GM19438 (cell line): ENCODE data around the gene AMBN.
A peak's percentile ranks its signal among the peaks of the same experiment; 100 is the strongest.

Experiments used
- ATAC-seq: cut with Tn5 transposase; IDR thresholded peaks from one replicate; pipeline ENCODE4 v1.9.1; 2021; ENCODE audit warnings: low read depth; ENCODE audit not compliant: unreplicated experiment

AMBN gene, protein sequence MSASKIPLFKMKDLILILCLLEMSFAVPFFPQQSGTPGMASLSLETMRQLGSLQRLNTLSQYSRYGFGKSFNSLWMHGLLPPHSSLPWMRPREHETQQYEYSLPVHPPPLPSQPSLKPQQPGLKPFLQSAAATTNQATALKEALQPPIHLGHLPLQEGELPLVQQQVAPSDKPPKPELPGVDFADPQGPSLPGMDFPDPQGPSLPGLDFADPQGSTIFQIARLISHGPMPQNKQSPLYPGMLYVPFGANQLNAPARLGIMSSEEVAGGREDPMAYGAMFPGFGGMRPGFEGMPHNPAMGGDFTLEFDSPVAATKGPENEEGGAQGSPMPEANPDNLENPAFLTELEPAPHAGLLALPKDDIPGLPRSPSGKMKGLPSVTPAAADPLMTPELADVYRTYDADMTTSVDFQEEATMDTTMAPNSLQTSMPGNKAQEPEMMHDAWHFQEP

DNA sequence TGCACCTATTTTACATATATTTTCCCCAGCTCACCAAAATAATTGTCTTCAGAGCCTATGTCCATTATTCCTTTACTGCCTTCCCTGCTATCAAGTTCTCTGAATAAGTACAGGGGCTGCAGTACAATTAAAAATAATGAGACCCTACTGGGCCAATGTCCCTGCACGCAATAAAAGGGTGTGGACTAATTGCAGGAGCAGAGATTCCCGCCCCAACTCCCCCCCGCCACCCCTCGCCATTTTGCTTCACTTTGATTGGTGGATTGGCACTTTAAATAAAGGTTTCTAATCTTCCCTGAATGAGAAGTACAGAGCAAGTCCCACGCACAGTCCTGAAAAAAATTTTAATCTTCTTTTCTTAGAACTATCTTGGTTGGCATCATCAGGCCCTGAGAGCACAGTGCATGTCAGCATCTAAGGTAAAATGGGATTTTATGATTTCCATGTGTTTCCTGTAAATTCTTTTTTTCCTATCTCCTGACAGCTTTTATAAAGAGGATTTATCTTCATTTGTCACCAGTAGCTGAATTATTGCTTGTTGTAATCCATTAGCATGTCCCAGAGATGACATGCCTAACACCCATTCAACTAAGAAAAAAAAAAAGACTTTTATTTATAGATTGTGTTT, at the start of gene AMBN:
TSS of gene AMBN (plus strand) at position 302 of the 628 bp plus-strand sequence. CDS start at position 405, 103 bp downstream.
- no peak for ATAC-seq

DNA sequence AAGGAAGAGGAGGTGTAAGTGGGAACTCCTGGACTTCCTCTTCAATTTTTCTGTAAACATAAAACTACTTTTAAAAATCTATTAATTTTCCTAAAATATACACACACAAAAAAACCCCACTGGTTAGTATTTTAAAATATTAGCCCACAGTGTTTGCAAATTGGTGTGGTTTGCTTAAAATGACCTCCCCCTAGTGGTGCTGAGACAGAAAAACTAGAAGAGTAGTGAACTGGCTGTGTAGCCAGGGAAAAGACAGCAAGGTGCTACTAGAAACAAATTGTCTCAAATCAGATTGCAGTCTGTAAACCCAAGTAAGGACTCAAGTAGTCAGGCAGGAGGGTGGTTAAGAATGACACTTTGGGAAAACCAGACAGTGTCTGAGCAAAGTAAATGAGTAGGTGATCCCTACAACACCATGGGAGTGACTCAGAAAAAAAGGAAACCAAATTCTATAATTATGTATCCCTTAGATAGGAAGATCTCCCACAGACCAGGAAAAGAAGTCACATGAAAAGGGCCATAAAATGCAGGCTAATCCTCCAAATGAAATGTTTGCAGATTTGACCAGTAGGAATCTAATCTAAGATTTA, 47.7 kb upstream of the AMBN start:
- ATAC-seq = peak; percentile 57

- no peak for ATAC-seq
Measured at GRCh38 chr4:70556856-70557255, 35.2 kb upstream of the AMBN start.

DNA sequence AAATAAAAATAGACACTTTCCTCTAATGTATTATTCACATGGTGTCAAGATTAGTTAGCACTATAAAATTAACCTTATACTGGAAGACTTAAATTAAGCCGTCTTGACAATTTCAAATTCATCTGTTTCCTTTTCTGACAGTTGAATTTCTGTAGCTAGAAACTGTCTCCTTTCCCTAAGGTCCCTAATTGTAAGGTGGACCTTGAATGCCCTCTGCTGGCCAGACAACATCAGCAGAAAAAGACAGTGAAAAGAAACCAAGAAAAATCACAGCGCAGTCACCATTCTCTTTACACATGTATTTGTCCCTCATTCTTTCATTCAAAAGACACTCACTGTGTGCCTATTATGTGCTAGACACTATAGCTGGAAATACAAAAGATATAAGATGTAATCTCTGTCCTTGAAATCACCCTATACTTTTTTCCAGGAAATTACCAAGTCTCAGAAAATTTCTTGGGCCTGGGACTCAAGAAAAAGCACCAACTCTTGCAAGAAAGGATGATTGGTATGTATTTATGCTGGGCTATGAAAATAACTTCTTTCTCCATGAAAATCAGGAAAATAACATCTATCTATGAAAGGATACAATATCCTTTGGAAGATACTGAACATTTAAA, 32.7 kb upstream of the AMBN start:
- ATAC-seq = no peak

- no peak for ATAC-seq
Measured at GRCh38 chr4:70559924-70560323, 32.1 kb upstream of the AMBN start.

- ATAC-seq = no peak
Measured at GRCh38 chr4:70564033-70564432, 28.0 kb upstream of the AMBN start.

DNA sequence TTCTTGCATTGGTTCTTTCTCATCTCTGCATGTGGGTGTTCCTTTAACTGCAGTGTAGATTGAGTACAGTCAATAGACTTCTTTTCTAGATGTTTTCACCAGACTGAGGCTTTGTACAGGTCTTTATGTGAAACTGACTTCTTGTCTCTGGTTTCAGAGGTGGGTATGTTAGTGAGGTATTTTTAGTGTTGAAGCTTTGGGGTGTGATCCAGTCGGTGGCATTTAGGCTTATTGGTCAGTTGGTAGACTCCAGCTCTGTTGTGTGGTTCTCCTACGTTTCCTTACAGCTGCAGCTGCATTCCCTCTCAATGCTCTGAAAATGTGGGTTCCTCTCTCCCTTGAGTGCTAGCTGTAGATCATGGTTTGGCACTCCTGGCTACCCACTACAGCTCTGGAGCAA, 21.3 kb upstream of the AMBN start:
- no peak for ATAC-seq

GRCh38 chr4:70571772-70572171, 20.3 kb upstream of the AMBN start:
- ATAC-seq = no peak

GRCh38 chr4:70575964-70576363, 16.1 kb upstream of the AMBN start:
- ATAC-seq = no peak

DNA sequence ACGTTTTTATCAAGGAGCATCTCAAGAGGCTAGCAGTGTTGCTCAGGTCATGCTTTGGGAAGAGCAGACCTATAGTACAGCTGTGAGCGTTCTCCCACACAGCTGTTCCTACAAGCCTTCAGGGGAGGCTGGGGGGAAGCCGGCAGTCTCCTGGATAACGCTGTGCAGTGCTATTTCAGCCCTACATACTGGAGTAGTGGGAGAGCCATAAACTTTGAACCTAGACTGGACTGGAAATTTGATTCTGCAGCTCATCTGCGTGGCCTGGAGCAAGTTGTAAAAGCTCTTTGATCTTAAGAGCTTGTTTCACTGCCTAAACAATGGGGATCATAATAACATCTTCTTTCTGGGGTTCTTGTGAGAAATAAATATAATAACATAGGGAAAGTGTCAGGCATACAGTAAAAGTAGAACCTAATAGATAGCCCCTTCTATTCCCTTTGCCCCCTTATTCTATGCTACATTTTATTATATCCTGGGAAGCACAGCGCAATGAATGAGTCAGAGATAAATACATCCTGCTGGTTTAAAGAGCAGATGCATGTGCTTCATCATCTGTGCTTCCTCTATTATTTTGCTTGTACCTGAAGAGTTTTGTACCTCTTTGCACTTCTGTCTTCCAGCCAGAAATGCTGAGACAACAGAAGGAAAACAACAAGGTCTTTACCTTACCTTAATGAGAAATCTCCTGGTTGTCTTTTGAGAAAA, 14.7 kb upstream of the AMBN start:
- ATAC-seq = no peak

- no peak for ATAC-seq
Measured at GRCh38 chr4:70581980-70582379, 10.1 kb upstream of the AMBN start.

- no peak for ATAC-seq
Measured at GRCh38 chr4:70583952-70584834, 7.9 kb upstream of the AMBN start.

DNA sequence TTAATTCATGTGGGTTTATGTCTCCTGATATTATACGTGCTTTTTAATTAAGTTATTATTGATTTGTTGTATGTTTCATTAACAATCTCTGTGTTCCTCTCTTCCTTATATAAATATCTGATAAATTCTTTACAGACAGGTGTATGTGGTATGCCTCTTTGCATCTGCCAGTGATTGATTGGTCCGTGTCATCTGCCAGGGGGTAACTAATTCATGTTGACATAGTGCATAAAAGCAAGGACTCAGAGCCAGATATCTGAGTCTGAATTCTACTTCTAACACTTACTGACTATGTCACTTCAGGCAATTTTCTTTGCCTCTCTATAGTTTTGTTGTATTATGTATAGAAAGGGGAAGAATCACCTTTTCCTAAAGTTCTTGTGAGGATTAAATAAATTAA, 5.2 kb upstream of the AMBN start:
- ATAC-seq = no peak

GRCh38 chr4:70589785-70590184, 2.3 kb upstream of the AMBN start:
- ATAC-seq = peak; percentile 84

DNA sequence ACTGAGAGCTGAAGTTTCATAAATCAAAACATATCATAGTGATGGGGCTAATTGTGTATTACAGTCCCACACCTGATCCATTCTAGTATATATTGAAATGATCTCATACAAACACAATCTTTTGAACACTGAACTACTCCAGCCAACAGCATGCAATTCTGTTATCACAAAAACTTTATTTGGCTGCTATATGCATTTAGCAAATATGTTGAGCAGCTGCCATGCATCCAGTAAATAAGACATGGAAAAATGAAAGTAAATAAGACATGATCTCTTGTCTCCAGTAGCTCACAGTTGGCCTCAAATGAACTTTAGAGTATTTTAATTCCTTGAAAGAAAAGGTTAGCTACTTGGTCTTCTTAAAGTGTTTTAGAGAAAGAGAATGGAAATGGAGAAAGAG, 2.1 kb downstream of the AMBN start:
- no peak for ATAC-seq

DNA sequence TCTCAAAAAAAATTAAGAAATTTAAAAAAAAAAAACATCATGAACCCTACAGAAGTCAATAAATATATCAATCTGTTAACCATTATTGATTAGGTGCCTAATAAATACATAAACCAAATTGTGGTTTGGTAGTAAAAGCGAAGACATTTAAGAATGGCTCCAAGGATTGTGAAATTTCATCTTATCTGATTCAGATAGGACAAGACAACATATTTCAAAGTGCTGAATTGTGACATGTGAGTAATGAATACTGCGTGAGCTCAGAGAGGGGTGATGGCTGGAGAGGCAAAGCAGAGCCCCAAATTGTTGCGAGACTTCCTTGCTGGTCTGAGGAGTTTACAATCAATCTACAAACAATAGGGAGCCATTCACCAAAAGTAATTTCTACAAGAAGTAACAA, 8.2 kb downstream of the AMBN start:
- ATAC-seq = no peak

GRCh38 chr4:70600977-70601376, 8.9 kb downstream of the AMBN start:
- ATAC-seq = no peak

DNA sequence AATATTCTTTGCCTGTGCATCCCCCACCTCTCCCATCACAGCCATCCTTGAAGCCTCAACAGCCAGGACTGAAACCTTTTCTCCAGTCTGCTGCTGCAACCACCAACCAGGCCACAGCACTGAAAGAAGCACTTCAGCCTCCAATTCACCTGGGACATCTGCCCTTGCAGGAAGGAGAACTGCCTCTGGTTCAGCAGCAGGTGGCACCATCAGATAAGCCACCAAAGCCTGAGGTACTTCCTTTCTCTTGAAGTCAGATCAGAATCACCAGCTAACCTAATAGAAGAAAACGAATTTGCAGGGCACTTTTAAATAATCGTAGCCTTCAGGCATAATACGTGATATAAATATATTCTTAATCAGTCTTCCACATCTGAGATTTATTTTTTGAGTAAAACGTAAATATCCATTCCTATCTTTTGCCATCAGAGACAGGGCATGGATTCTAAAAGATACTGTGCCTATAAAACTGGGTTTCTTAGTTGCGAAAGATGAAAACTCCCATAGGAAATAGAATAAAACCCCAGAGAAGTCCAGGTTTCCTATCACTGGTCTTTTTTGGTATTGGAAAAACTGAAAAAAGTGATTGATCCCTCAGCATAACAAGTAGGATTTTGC, 9.5 kb downstream of the AMBN start:
- ATAC-seq = peak; percentile 97

DNA sequence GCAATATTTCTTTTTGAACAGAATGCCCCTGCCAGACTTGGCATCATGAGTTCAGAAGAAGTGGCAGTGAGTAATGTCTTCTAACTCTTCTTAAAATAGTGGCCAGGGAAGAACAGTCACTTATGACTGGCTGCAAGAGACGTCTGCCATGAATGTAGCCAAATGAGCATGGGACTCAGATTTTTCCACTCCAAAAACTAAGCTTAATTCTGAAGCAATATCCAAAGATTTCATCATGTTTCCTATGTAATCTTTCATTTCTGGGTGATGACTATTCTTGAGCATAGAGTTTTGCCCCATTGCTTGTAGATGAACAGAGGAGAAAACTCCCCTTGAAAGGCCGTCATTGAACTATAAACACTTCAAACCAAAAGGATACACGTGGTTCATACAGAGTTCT, 11.8 kb downstream of the AMBN start:
- ATAC-seq = no peak
